ENCODE results near the gene MAD1L1. TPM values are rescaled to one million over a fixed set of nuclear protein-coding genes. Genes with fewer than 3 reads are reported as not detected.

MAD1L1 gene
- total and polyA plus RNA-seq, 2 donors (not counting 3 experiments of a cell fraction or from before 2014, with no cell fraction given): 34.1 to 42.3 TPM

GRCh38 chr7:2112261-2113198 lies 120.2 kb downstream of the MAD1L1 start:
- dilution Hi-C loops (cut with MboI; ENCODE audit: extremely low pct_ligation_motif_present, low sequenced_read_pairs): no loop called here
- H3K9ac ChIP-seq (replicated peaks; ENCODE audit: extremely low read depth, insufficient read depth, low read length): no peak overlapping the region
- no peaks in the 10 kb centered on the region for H4K20me1 ChIP-seq (replicated peaks; ENCODE audit: control insufficient read depth, extremely low read depth, insufficient read depth, low read length)
- no peaks in the 10 kb centered on the region for H3K9me1 ChIP-seq (replicated peaks; ENCODE audit: control insufficient read depth, extremely low read depth, insufficient read depth, low read length)
- DNase-seq (ENCODE audit: low read depth, low spot score) (peak; percentile 60), FAIRE-seq (peak; percentile 69)
- no peak overlapping the region for H2AFZ ChIP-seq (ENCODE audit: low read depth, low read length)
- no peaks in the 10 kb centered on the region for H3K9me3 ChIP-seq (replicated peaks; ENCODE audit: control insufficient read depth, insufficient read depth, low read length)
- TF ChIP-seq POLR2A (IDR thresholded peaks at IDR 0.05; ENCODE audit: low read depth, low read length) (no peak), GATA2 (IDR thresholded peaks at IDR 0.05; ENCODE audit: insufficient read depth, insufficient read length, low read depth, low read length) (no peak)
- ChIA-PET CTCF (interaction anchor here (1.1 kb wide), 1 partner anchor 30 kb away, joined by 3 read pairs; no protein-coding TSS in a partner anchor), POLR2A (no interaction called here)
- H3K4me2 ChIP-seq (ENCODE audit: insufficient read depth, low read length): peak overlapping the region; percentile 1
- no peak overlapping the region for H3K4me3 ChIP-seq (replicated peaks in 1 of 3; ENCODE audit: insufficient read depth in 1 of 3, low read depth in 1 of 3, low read length in 3 of 3)
- no peak overlapping the region for H3K27ac ChIP-seq (ENCODE audit: insufficient read depth, low read depth, low read length)
- H3K79me2 ChIP-seq (ENCODE audit: control insufficient read depth, insufficient read depth, low read length): peaks cover 2% of the 10 kb centered on the region
- intact Hi-C loops (cut with micrococcal nuclease): loop anchor here (5.0 kb wide), 2 partner anchors 45 to 240 kb away; partner anchors contain the start of gene EIF3B
- no peaks in the 10 kb centered on the region for H3K36me3 ChIP-seq (ENCODE audit: control insufficient read depth in 2 of 2, extremely low read depth in 1 of 2, insufficient read depth in 2 of 2, low read length in 2 of 2)
- H3K4me1 ChIP-seq (ENCODE audit: control insufficient read depth, extremely low read depth, insufficient read depth, low read length): peaks cover 42% of the 10 kb centered on the region
- H3K27me3 ChIP-seq (ENCODE audit: control insufficient read depth in 2 of 2, insufficient read depth in 2 of 2, low read length in 2 of 2): no peaks in the 10 kb centered on the region
- no TSS peak for BruUV-seq (replicated peaks)

GRCh38 chr7:2111568-2111967 lies 121.2 kb downstream of the MAD1L1 start:
- H3K4me3 ChIP-seq (replicated peaks in 1 of 3; ENCODE audit: insufficient read depth in 1 of 3, low read depth in 1 of 3, low read length in 3 of 3): no peak overlapping the region
- no peaks in the 10 kb centered on the region for H3K36me3 ChIP-seq (ENCODE audit: control insufficient read depth in 2 of 2, extremely low read depth in 1 of 2, insufficient read depth in 2 of 2, low read length in 2 of 2)
- peaks cover 2% of the 10 kb centered on the region for H3K79me2 ChIP-seq (ENCODE audit: control insufficient read depth, insufficient read depth, low read length)
- no peak overlapping the region for H3K4me2 ChIP-seq (ENCODE audit: insufficient read depth, low read length)
- no peak for DNase-seq (ENCODE audit: low read depth, low spot score)
- no peak for FAIRE-seq
- no peaks in the 10 kb centered on the region for H3K27me3 ChIP-seq (ENCODE audit: control insufficient read depth in 2 of 2, insufficient read depth in 2 of 2, low read length in 2 of 2)
- no peaks in the 10 kb centered on the region for H3K9me1 ChIP-seq (replicated peaks; ENCODE audit: control insufficient read depth, extremely low read depth, insufficient read depth, low read length)
- ChIA-PET CTCF (interaction anchor here (1.1 kb wide), 1 partner anchor 236 kb away, joined by 3 read pairs; no protein-coding TSS in a partner anchor), POLR2A (no interaction called here)
- no peak overlapping the region for H2AFZ ChIP-seq (ENCODE audit: low read depth, low read length)
- no peaks in the 10 kb centered on the region for H4K20me1 ChIP-seq (replicated peaks; ENCODE audit: control insufficient read depth, extremely low read depth, insufficient read depth, low read length)
- no peak overlapping the region for H3K9ac ChIP-seq (replicated peaks; ENCODE audit: extremely low read depth, insufficient read depth, low read length)
- intact Hi-C loops (cut with micrococcal nuclease): loop anchor here (5.0 kb wide), 2 partner anchors 46 to 241 kb away; partner anchors contain the start of gene EIF3B
- H3K4me1 ChIP-seq (ENCODE audit: control insufficient read depth, extremely low read depth, insufficient read depth, low read length): peaks cover 44% of the 10 kb centered on the region
- BruUV-seq (replicated peaks): no TSS peak
- no peaks in the 10 kb centered on the region for H3K9me3 ChIP-seq (replicated peaks; ENCODE audit: control insufficient read depth, insufficient read depth, low read length)
- TF ChIP-seq POLR2AphosphoS5 (IDR thresholded peaks at IDR 0.05; ENCODE audit: insufficient read depth, low read depth, low read length): no peak
- TF ChIP-seq JUN (IDR thresholded peaks at IDR 0.05; ENCODE audit: borderline replicate concordance, insufficient read depth, insufficient read length, low read depth): no peak
- no peak for TF ChIP-seq GATA2 (IDR thresholded peaks at IDR 0.05; ENCODE audit: insufficient read depth, insufficient read length, low read depth, low read length)
- TF ChIP-seq EZH2 (IDR thresholded peaks at IDR 0.05; ENCODE audit: borderline replicate concordance, low read depth, low read length, severe bottlenecking): no peak
- TF ChIP-seq FOS (IDR thresholded peaks at IDR 0.05; ENCODE audit: borderline replicate concordance, insufficient read depth, low read length): no peak
- TF ChIP-seq POLR2A (IDR thresholded peaks at IDR 0.05; ENCODE audit: low read depth, low read length): no peak
- no peak for TF ChIP-seq CTCF (IDR thresholded peaks at IDR 0.05; ENCODE audit: extremely low read depth in 1 of 2, insufficient read depth in 1 of 2, low read depth in 1 of 2, low read length in 2 of 2)
- no peak for TF ChIP-seq MYC (IDR thresholded peaks at IDR 0.05; ENCODE audit: low read depth, low read length)
- TF ChIP-seq MAX (IDR thresholded peaks at IDR 0.05; ENCODE audit: insufficient read depth, insufficient read length): no peak
- dilution Hi-C loops (cut with MboI; ENCODE audit: extremely low pct_ligation_motif_present, low sequenced_read_pairs): no loop called here
- no peak overlapping the region for H3K27ac ChIP-seq (ENCODE audit: insufficient read depth, low read depth, low read length)
